Astrocyte (in vitro differentiated cells and primary cell): ENCODE results near the gene DMGDH.

Source experiments
- EZH2 ChIP-seq: IDR thresholded peaks from 2 replicates; pipeline ENCODE4 v1.6.1; 2012; ENCODE audit warnings: mild to moderate bottlenecking, low read length, inconsistent platforms; ENCODE audit not compliant: insufficient read depth
- TF ChIP-seq, protein P1 (sequence below): IDR thresholded peaks from 2 replicates; pipeline ENCODE4 v1.5.1; 2011; ENCODE audit warnings: low read depth, mild to moderate bottlenecking, inconsistent platforms, low read length, moderate library complexity; ENCODE audit not compliant: insufficient read depth

- TF ChIP-seq, protein P1, sequence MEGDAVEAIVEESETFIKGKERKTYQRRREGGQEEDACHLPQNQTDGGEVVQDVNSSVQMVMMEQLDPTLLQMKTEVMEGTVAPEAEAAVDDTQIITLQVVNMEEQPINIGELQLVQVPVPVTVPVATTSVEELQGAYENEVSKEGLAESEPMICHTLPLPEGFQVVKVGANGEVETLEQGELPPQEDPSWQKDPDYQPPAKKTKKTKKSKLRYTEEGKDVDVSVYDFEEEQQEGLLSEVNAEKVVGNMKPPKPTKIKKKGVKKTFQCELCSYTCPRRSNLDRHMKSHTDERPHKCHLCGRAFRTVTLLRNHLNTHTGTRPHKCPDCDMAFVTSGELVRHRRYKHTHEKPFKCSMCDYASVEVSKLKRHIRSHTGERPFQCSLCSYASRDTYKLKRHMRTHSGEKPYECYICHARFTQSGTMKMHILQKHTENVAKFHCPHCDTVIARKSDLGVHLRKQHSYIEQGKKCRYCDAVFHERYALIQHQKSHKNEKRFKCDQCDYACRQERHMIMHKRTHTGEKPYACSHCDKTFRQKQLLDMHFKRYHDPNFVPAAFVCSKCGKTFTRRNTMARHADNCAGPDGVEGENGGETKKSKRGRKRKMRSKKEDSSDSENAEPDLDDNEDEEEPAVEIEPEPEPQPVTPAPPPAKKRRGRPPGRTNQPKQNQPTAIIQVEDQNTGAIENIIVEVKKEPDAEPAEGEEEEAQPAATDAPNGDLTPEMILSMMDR: no peak
- no peak for TF ChIP-seq EZH2
Observed at GRCh38 chr5:79112703-79113058, 43.2 kb upstream of the DMGDH start.
